Neural cell (in vitro differentiated cells): Measurements from ENCODE around the gene ARHGEF5. TPM values are rescaled to one million over a fixed set of nuclear protein-coding genes. Genes with fewer than 3 reads are reported as not detected.

Source experiments
- H2AFZ ChIP-seq: fragments of 200-600, 300-800 bp; sonication (generic), shearing (Covaris generic); 2 replicates; pipeline ENCODE4 v1.6.0; 2014; ENCODE audit warnings: low read depth, mild to moderate bottlenecking, antibody characterized with exemption, low read length, moderate library complexity
- H3F3A ChIP-seq: fragments of 200-600 bp; shearing (Covaris generic); 2 replicates; pipeline ENCODE4 v1.6.1; 2016; ENCODE audit warnings: mild to moderate bottlenecking, moderate library complexity, mixed read lengths, antibody characterized with exemption, low read length; ENCODE audit not compliant: insufficient read depth, poor library complexity, severe bottlenecking
- H3K27ac ChIP-seq: fragments of 200-600, 300-800 bp; sonication (generic), shearing (Covaris generic); 2 replicates; pipeline ENCODE4 v1.5.1; 2014; ENCODE audit warnings: mild to moderate bottlenecking, low read length, moderate library complexity
- H3K27me3 ChIP-seq: fragments of 300-800, 200-600 bp; sonication (generic), shearing (Covaris generic); 2 replicates; pipeline ENCODE4 v1.6.0; 2014; ENCODE audit warnings: mild to moderate bottlenecking, low read depth, low read length, moderate library complexity; ENCODE audit not compliant: insufficient read depth
- H3K36me3 ChIP-seq: fragments of 300-800, 200-600 bp; sonication (generic), shearing (Covaris generic); 2 replicates; pipeline ENCODE4 v1.5.1; 2014; ENCODE audit warnings: mild to moderate bottlenecking, antibody characterized with exemption, low read length, moderate library complexity; ENCODE audit not compliant: insufficient read depth
- H3K4me2 ChIP-seq: fragments of 300-800, 200-600 bp; sonication (generic), shearing (Covaris generic); 2 replicates; pipeline ENCODE4 v1.6.0; 2014; ENCODE audit warnings: mild to moderate bottlenecking, low read length
- H3K4me3 ChIP-seq: fragments of 300-800, 200-600 bp; sonication (generic), shearing (Covaris generic); 2 replicates; pipeline ENCODE4 v1.5.1; 2014; ENCODE audit warnings: mild to moderate bottlenecking, low read length, moderate library complexity
- H3K79me2 ChIP-seq: fragments of 200-600 bp; shearing (Covaris generic); replicated peaks from 2 replicates; pipeline ENCODE4 v1.6.0; 2014; ENCODE audit warnings: mild to moderate bottlenecking, low read length, moderate library complexity; ENCODE audit not compliant: insufficient read depth
- H3K9ac ChIP-seq: fragments of 300-800, 200-600 bp; sonication (generic), shearing (Covaris generic); 2 replicates; pipeline ENCODE4 v1.6.1; 2016; ENCODE audit warnings: mild to moderate bottlenecking, low read length, mixed read lengths
- H3K9me2 ChIP-seq: fragments of 200-600 bp; shearing (Covaris generic); 2 replicates; pipeline ENCODE4 v1.6.1; 2016; ENCODE audit warnings: mild to moderate bottlenecking, low read length, mixed read lengths; ENCODE audit not compliant: insufficient read depth
- H3K9me3 ChIP-seq: fragments of 200-600, 300-800 bp; sonication (generic), shearing (Covaris generic); 2 replicates; pipeline ENCODE4 v1.6.1; 2016; ENCODE audit warnings: mild to moderate bottlenecking, mixed run types, low read length, moderate library complexity, mixed read lengths
- H4K20me1 ChIP-seq: fragments of 200-600 bp; shearing (Covaris generic); 2 replicates; pipeline ENCODE4 v1.6.1; 2016; ENCODE audit warnings: mild to moderate bottlenecking, mixed run types; ENCODE audit not compliant: insufficient read depth
- EP300 ChIP-seq: fragments of 450-650 bp; conservative IDR thresholded peaks from 2 replicates; pipeline ENCODE4 v1.6.1; 2014; ENCODE audit warnings: antibody characterized with exemption, mild to moderate bottlenecking, moderate library complexity; ENCODE audit not compliant: poor library complexity, severe bottlenecking
- EZH2 ChIP-seq: fragments of 200-600, 300-800 bp; shearing (Covaris generic), sonication (generic); IDR thresholded peaks from 2 replicates; pipeline ENCODE4 v1.6.1; 2014; ENCODE audit warnings: antibody characterized with exemption, low read length, borderline replicate concordance, mild to moderate bottlenecking; ENCODE audit not compliant: insufficient read depth, poor library complexity, severe bottlenecking
- MXI1 ChIP-seq: fragments of 450-650 bp; conservative IDR thresholded peaks from 2 replicates; pipeline ENCODE4 v1.6.1; 2014; ENCODE audit warnings: antibody characterized with exemption, mild to moderate bottlenecking; ENCODE audit not compliant: poor library complexity, severe bottlenecking
- POLR2AphosphoS5 ChIP-seq: IDR thresholded peaks from 2 replicates; pipeline ENCODE4 v1.6.1; 2012
- RAD21 ChIP-seq: fragments of 450-650 bp; conservative IDR thresholded peaks from 2 replicates; pipeline ENCODE4 v1.6.1; 2014; ENCODE audit warnings: antibody characterized with exemption, mild to moderate bottlenecking, moderate library complexity
- SMC3 ChIP-seq: fragments of 450-650 bp; conservative IDR thresholded peaks from 2 replicates; pipeline ENCODE4 v1.6.1; 2014; ENCODE audit warnings: antibody characterized with exemption, mild to moderate bottlenecking, moderate library complexity; ENCODE audit not compliant: poor library complexity
- TAF1 ChIP-seq: IDR thresholded peaks from 2 replicates; pipeline ENCODE4 v1.6.1; 2012; ENCODE audit warnings: low read depth
- polyA plus RNA-seq: library from polyadenylated mRNA; depleted of rRNA; stranded (reverse); fragments of >200 nt; gene quantifications from 2 replicates; pipeline ENCODE4 v1.2.3, GENCODE V29; 2014
- TF ChIP-seq, protein P1 (sequence below): IDR thresholded peaks from 2 replicates; pipeline ENCODE4 v1.6.1; 2012; ENCODE audit warnings: borderline replicate concordance
- TF ChIP-seq, protein P2 (sequence below): fragments of 450-650 bp; IDR thresholded peaks from 2 replicates; pipeline ENCODE4 v1.5.1; 2014; ENCODE audit warnings: antibody characterized with exemption, mild to moderate bottlenecking, moderate library complexity; ENCODE audit not compliant: poor library complexity, severe bottlenecking

The ARHGEF5 gene
- polyA plus RNA-seq, 1 donor from 2014 or later = not detected

DNA sequence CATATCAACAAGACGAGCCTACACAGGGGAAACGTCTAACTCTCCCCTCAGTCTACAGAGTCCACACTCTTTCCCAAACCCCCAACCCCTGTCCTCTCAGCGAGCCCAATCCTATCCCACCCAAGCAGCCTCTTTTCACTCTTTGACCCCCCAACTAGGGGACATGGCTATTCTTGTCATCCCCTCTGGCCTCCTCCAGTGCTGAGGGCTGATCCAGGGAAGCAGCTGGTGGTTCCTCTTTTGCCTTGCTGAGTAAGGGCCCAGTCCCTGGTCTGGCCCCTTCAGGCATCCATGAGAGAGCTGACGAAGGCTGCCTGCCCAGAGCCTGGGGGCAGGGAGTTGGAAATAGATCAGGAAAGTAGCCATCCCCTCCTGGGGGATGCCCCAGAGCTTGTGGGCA, 41.9 kb downstream of the ARHGEF5 start:
- Histone ChIP-seq H3K4me2 (no peak overlapping the region), H3K79me2 (no peaks in the 10 kb centered on the region), H2AFZ (no peak overlapping the region), H3K4me3 (no peak overlapping the region), H4K20me1 (no peaks in the 10 kb centered on the region), H3F3A (no peaks in the 10 kb centered on the region), H3K9ac (no peak overlapping the region), H3K27me3 (no peaks in the 10 kb centered on the region), H3K36me3 (no peaks in the 10 kb centered on the region), H3K27ac (no peak overlapping the region), H3K9me3 (no peaks in the 10 kb centered on the region), H3K9me2 (no peaks in the 10 kb centered on the region)
- TF ChIP-seq, protein P1, sequence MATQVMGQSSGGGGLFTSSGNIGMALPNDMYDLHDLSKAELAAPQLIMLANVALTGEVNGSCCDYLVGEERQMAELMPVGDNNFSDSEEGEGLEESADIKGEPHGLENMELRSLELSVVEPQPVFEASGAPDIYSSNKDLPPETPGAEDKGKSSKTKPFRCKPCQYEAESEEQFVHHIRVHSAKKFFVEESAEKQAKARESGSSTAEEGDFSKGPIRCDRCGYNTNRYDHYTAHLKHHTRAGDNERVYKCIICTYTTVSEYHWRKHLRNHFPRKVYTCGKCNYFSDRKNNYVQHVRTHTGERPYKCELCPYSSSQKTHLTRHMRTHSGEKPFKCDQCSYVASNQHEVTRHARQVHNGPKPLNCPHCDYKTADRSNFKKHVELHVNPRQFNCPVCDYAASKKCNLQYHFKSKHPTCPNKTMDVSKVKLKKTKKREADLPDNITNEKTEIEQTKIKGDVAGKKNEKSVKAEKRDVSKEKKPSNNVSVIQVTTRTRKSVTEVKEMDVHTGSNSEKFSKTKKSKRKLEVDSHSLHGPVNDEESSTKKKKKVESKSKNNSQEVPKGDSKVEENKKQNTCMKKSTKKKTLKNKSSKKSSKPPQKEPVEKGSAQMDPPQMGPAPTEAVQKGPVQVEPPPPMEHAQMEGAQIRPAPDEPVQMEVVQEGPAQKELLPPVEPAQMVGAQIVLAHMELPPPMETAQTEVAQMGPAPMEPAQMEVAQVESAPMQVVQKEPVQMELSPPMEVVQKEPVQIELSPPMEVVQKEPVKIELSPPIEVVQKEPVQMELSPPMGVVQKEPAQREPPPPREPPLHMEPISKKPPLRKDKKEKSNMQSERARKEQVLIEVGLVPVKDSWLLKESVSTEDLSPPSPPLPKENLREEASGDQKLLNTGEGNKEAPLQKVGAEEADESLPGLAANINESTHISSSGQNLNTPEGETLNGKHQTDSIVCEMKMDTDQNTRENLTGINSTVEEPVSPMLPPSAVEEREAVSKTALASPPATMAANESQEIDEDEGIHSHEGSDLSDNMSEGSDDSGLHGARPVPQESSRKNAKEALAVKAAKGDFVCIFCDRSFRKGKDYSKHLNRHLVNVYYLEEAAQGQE = no peak
- TF ChIP-seq, protein P2, sequence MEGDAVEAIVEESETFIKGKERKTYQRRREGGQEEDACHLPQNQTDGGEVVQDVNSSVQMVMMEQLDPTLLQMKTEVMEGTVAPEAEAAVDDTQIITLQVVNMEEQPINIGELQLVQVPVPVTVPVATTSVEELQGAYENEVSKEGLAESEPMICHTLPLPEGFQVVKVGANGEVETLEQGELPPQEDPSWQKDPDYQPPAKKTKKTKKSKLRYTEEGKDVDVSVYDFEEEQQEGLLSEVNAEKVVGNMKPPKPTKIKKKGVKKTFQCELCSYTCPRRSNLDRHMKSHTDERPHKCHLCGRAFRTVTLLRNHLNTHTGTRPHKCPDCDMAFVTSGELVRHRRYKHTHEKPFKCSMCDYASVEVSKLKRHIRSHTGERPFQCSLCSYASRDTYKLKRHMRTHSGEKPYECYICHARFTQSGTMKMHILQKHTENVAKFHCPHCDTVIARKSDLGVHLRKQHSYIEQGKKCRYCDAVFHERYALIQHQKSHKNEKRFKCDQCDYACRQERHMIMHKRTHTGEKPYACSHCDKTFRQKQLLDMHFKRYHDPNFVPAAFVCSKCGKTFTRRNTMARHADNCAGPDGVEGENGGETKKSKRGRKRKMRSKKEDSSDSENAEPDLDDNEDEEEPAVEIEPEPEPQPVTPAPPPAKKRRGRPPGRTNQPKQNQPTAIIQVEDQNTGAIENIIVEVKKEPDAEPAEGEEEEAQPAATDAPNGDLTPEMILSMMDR = no peak
- TF ChIP-seq SMC3 (no peak), EZH2 (no peak), MXI1 (no peak), EP300 (no peak), RAD21 (no peak), TAF1 (no peak)

DNA sequence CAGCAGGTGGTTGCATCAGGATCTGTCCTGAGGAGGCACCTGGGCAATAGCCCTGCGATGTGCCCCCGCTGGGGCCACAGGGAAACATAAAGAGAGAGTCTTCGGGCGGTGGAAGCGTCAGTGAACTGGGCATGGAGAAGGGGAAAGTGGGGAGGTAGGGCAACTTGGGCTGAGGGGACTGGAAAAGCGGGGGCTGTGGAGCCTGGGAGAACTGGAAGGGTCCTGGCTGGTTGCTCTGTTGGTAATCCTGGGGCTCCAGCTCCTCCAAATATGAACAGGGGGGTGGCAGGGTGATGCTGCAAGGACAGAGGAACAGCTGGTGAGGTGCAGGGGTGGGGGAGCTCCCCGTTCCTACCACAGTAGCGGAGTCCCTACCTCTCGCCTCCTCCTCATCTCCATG, 43.1 kb downstream of the ARHGEF5 start:
- TF ChIP-seq RAD21 (no peak), POLR2AphosphoS5 (no peak), TAF1 (no peak)
- H3K27ac ChIP-seq = no peak overlapping the region
- no peaks in the 10 kb centered on the region for H3K9me3 ChIP-seq
- H4K20me1 ChIP-seq = no peaks in the 10 kb centered on the region
- H3F3A ChIP-seq = no peaks in the 10 kb centered on the region
- H3K9me2 ChIP-seq = no peaks in the 10 kb centered on the region
- H3K36me3 ChIP-seq = no peaks in the 10 kb centered on the region
- no peak overlapping the region for H3K4me2 ChIP-seq
- H3K79me2 ChIP-seq = no peaks in the 10 kb centered on the region
- no peak overlapping the region for H3K4me3 ChIP-seq
- no peak overlapping the region for H2AFZ ChIP-seq
- no peaks in the 10 kb centered on the region for H3K27me3 ChIP-seq
- H3K9ac ChIP-seq = no peak overlapping the region

DNA sequence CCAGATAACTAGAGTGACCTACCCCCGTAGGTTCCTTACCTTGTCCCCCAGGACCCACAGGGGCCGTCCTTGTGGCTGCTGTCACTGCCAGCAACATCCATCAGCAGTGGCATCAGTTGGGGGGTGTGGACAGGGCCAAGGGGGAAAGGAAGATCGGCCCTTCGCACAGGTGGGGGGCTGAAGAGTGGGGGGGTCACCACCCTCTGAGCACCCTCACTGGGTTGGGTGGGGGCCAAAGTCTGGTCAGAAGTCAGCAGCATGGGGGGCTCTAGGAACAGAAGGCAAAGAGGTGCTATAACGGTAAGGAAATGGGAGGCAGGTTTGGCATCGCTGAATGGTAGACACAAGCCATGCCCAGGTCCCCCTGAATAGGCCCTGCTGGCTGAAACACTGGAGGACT, 43.7 kb downstream of the ARHGEF5 start:
- no peak overlapping the region for H2AFZ ChIP-seq
- no peaks in the 10 kb centered on the region for H3F3A ChIP-seq

More for the DNA sequence above, 43.7 kb downstream of the ARHGEF5 start:
- H4K20me1 ChIP-seq = no peaks in the 10 kb centered on the region
- TF ChIP-seq SMC3 (no peak), RAD21 (no peak), EP300 (no peak), POLR2AphosphoS5 (no peak), MXI1 (no peak), TAF1 (no peak), EZH2 (no peak)
- TF ChIP-seq, protein P1 = no peak
- TF ChIP-seq, protein P2 = no peak
- no peaks in the 10 kb centered on the region for H3K27me3 ChIP-seq
- H3K4me2 ChIP-seq = no peak overlapping the region
- no peaks in the 10 kb centered on the region for H3K9me3 ChIP-seq
- H3K4me3 ChIP-seq = no peak overlapping the region
- H3K9ac ChIP-seq = no peak overlapping the region
- no peaks in the 10 kb centered on the region for H3K36me3 ChIP-seq
- no peaks in the 10 kb centered on the region for H3K9me2 ChIP-seq
- no peak overlapping the region for H3K27ac ChIP-seq
- H3K79me2 ChIP-seq = no peaks in the 10 kb centered on the region
